A549 (cell line): ENCODE measurements around the gene PRKN. TPM values are rescaled to one million over a fixed set of nuclear protein-coding genes. Genes with fewer than 3 reads are reported as not detected.

Experiments used
- ATAC-seq, 2 experiments: fragments of 200-7000 bp in 1 of 2; fragments of >200 bp in 1 of 2; cut with Nextera tagmentation in 1 of 2; cut with Tn5 transposase in 1 of 2; 3 replicates each; pipeline versions ENCODE4 v1.8.0 to v1.9.1; 2018 to 2020; ENCODE audit warnings: mild to moderate bottlenecking in 1 of 2, moderate library complexity in 1 of 2
- CTCF ChIA-PET: fragments of 300-600 bp; sonication (Branson Sonifier 250); formaldehyde crosslinking; extraction: SDS; loops from one replicate; lab custom pipeline; 2021; ENCODE audit warnings: antibody characterized with exemption, inconsistent platforms; lab: Yijun Ruan, JAX
- POLR2A ChIA-PET: fragments of 350-600 bp; formaldehyde crosslinking; extraction: SDS; loops from one replicate; lab custom pipeline; 2021; ENCODE audit warnings: antibody characterized with exemption, inconsistent platforms; lab: Yijun Ruan, JAX
- DNase-seq, 2 experiments: peaks; one replicate each; pipeline versions ENCODE4 v3.0.0 to v3.0.0-alpha.2; 2011 to 2016; ENCODE audit warnings: low read depth in 1 of 2, low spot score in 1 of 2
- FAIRE-seq: peaks from 2 replicates; lab custom pipeline; 2011; peaks lifted over from hg19 to GRCh38; lab: Jason Lieb, UNC
- H3K27ac ChIP-seq, 2 experiments: fragments of >200 bp; sonication (Bioruptor Twin); formaldehyde crosslinking; 3 replicates each; pipeline ENCODE4 v1.5.1; 2016 to 2017
- H3K4me1 ChIP-seq: fragments of >200 bp; sonication (Bioruptor Twin); formaldehyde crosslinking; 3 replicates; pipeline ENCODE4 v1.6.1; 2016
- H3K4me2 ChIP-seq: fragments of >200 bp; sonication (Bioruptor Twin); formaldehyde crosslinking; 3 replicates; pipeline ENCODE4 v1.6.1; 2016
- H3K4me3 ChIP-seq: fragments of >200 bp; sonication (Bioruptor Twin); formaldehyde crosslinking; 3 replicates; pipeline ENCODE4 v1.5.1; 2016
- H3K9me3 ChIP-seq: fragments of >200 bp; sonication (Bioruptor Twin); formaldehyde crosslinking; 3 replicates; pipeline ENCODE4 v1.6.1; 2016
- CEBPB ChIP-seq, 2 experiments: fragments of >200 bp in 1 of 2; sonication (Bioruptor Twin) in 1 of 2; formaldehyde crosslinking in 1 of 2; IDR thresholded peaks; 2 replicates each; pipeline ENCODE4 v1.6.1; 2012 to 2016
- CHD2 ChIP-seq: fragments of 150-350 bp; IDR thresholded peaks from 2 replicates; pipeline ENCODE4 v1.6.1; 2014; ENCODE audit warnings: low read length; ENCODE audit not compliant: partially characterized antibody
- ESRRA ChIP-seq: fragments of 150-350 bp; IDR thresholded peaks from 2 replicates; pipeline ENCODE4 v1.6.1; 2014; ENCODE audit warnings: mild to moderate bottlenecking, low read length, borderline replicate concordance
- FOSB ChIP-seq: fragments of 250-450 bp; sonication (Bioruptor Pico); IDR thresholded peaks from 2 replicates; pipeline ENCODE4 v1.5.0; 2020; ENCODE audit warnings: mild to moderate bottlenecking, moderate library complexity
- FOSL2 ChIP-seq, 2 experiments: fragments of 450-650 bp in 1 of 2; fragments of >200 bp in 1 of 2; sonication (Bioruptor Twin) in 1 of 2; formaldehyde crosslinking; IDR thresholded peaks; 2 replicates each; pipeline versions ENCODE4 v1.5.0 to v1.6.1; 2016 to 2020; ENCODE audit warnings: mild to moderate bottlenecking in 1 of 2, moderate library complexity in 1 of 2
- FOXS1 ChIP-seq: fragments of 250-450 bp; sonication (Bioruptor Pico); IDR thresholded peaks from 2 replicates; pipeline ENCODE4 v1.5.0; 2020; ENCODE audit warnings: mild to moderate bottlenecking, moderate library complexity
- HDAC2 ChIP-seq: fragments of 200-600 bp; sonication (generic); IDR thresholded peaks from 2 replicates; pipeline ENCODE4 v1.6.1; 2016
- HES2 ChIP-seq: fragments of >200 bp; sonication (Bioruptor Twin); formaldehyde crosslinking; IDR thresholded peaks from 2 replicates; pipeline ENCODE4 v1.6.1; 2016
- HEYL ChIP-seq: fragments of 250-450 bp; sonication (Bioruptor Pico); IDR thresholded peaks from 2 replicates; pipeline ENCODE4 v1.8.0; 2021; ENCODE audit warnings: mild to moderate bottlenecking, moderate library complexity
- HOXA7 ChIP-seq: fragments of 250-450 bp; sonication (Bioruptor Pico); IDR thresholded peaks from 2 replicates; pipeline ENCODE4 v1.5.0; 2020; ENCODE audit warnings: mild to moderate bottlenecking, moderate library complexity
- HOXB13 ChIP-seq: fragments of 250-450 bp; sonication (Bioruptor Pico); IDR thresholded peaks from 2 replicates; pipeline ENCODE4 v1.5.0; 2020; ENCODE audit warnings: low read depth, mild to moderate bottlenecking, moderate library complexity
- HOXB5 ChIP-seq: fragments of 250-450 bp; sonication (Bioruptor Pico); IDR thresholded peaks from 2 replicates; pipeline ENCODE4 v1.5.0; 2020; ENCODE audit warnings: mild to moderate bottlenecking, moderate library complexity
- JUN ChIP-seq, 2 experiments: fragments of >200 bp; sonication (Bioruptor Twin); formaldehyde crosslinking; IDR thresholded peaks; 2 replicates in 1 of 2; 3 replicates in 1 of 2; pipeline ENCODE4 v1.6.1; 2016 to 2017
- JUNB ChIP-seq: fragments of >200 bp; sonication (Bioruptor Twin); formaldehyde crosslinking; IDR thresholded peaks from 2 replicates; pipeline ENCODE4 v1.6.1; 2016
- MAFK ChIP-seq: fragments of 450-650 bp; IDR thresholded peaks from 2 replicates; pipeline ENCODE4 v1.6.1; 2014; ENCODE audit not compliant: partially characterized antibody
- MAX ChIP-seq: IDR thresholded peaks from 2 replicates; pipeline ENCODE4 v1.6.1; 2012
- NFE2L2 ChIP-seq: fragments of 150-350 bp; conservative IDR thresholded peaks from 2 replicates; pipeline ENCODE4 v1.6.1; 2014; ENCODE audit warnings: low read length
- NR3C1 ChIP-seq: fragments of >200 bp; sonication (Bioruptor Twin); formaldehyde crosslinking; IDR thresholded peaks from 3 replicates; pipeline ENCODE4 v1.6.1; 2017
- PBX3 ChIP-seq: IDR thresholded peaks from 2 replicates; pipeline ENCODE4 v1.6.1; 2012
- PHF8 ChIP-seq: fragments of 200-600 bp; sonication (generic); IDR thresholded peaks from 2 replicates; pipeline ENCODE4 v1.6.1; 2016; ENCODE audit warnings: low read depth, mild to moderate bottlenecking, antibody characterized with exemption, moderate library complexity, borderline replicate concordance
- RAD21 ChIP-seq, 2 experiments: fragments of >200 bp in 1 of 2; sonication (Bioruptor Twin) in 1 of 2; formaldehyde crosslinking in 1 of 2; IDR thresholded peaks in 1 of 2; conservative IDR thresholded peaks in 1 of 2; 2 replicates in 1 of 2; 3 replicates in 1 of 2; pipeline ENCODE4 v1.6.1; 2012 to 2018; ENCODE audit warnings: inconsistent platforms in 1 of 2
- RARB ChIP-seq: fragments of 250-450 bp; sonication (Bioruptor Pico); IDR thresholded peaks from 2 replicates; pipeline ENCODE4 v1.8.0; 2021; ENCODE audit warnings: mild to moderate bottlenecking, moderate library complexity
- RCOR1 ChIP-seq: fragments of 150-350 bp; IDR thresholded peaks from 2 replicates; pipeline ENCODE4 v1.6.1; 2014; ENCODE audit warnings: antibody characterized with exemption, low read length, low read depth
- RFX5 ChIP-seq: fragments of 450-650 bp; IDR thresholded peaks from 2 replicates; pipeline ENCODE4 v1.7.1; 2014; ENCODE audit warnings: antibody characterized with exemption, mild to moderate bottlenecking, moderate library complexity
- SMC3 ChIP-seq: fragments of >200 bp; sonication (Bioruptor Twin); formaldehyde crosslinking; IDR thresholded peaks from 3 replicates; pipeline ENCODE4 v1.6.1; 2018; ENCODE audit warnings: inconsistent platforms
- SREBF2 ChIP-seq: fragments of 450-650 bp; IDR thresholded peaks from 2 replicates; pipeline ENCODE4 v1.6.1; 2014; ENCODE audit warnings: mild to moderate bottlenecking, moderate library complexity
- ZSCAN20 ChIP-seq: fragments of 250-450 bp; sonication (Bioruptor Pico); IDR thresholded peaks from 2 replicates; pipeline ENCODE4 v1.8.0; 2022; ENCODE audit warnings: mild to moderate bottlenecking, moderate library complexity
- WGBS: methylation state at CpG from one replicate; pipeline ENCODE4 v1.1.6; 2017; ENCODE audit errors: missing lambda C conversion rate; 5-methylcytosine and 5-hydroxymethylcytosine counted together
- polyA plus RNA-seq, 4 experiments: library from polyadenylated mRNA; depleted of rRNA in 3 of 4; stranded (reverse); fragments of >200 nt; fragmentation: RNase III in 1 of 4; extraction: RNeasy Plus Mini Kit Qiagen cat#74134 plus additional on column Dnase treatment in 1 of 4; gene quantifications; 2 replicates in 3 of 4; 3 replicates in 1 of 4; pipeline ENCODE4 v1.2.3, GENCODE V29; 2011 to 2017
- TF ChIP-seq, protein P1 (sequence below): fragments of 200-600 bp; sonication (generic); IDR thresholded peaks from 2 replicates; pipeline ENCODE4 v1.6.1; 2016; ENCODE audit warnings: antibody characterized with exemption, mild to moderate bottlenecking, moderate library complexity
- TF ChIP-seq, protein P2 (sequence below): fragments of 150-350 bp; IDR thresholded peaks from 2 replicates; pipeline ENCODE4 v1.6.1; 2014; ENCODE audit warnings: low read depth, mild to moderate bottlenecking, low read length

Gene PRKN
- polyA plus RNA-seq, 2 of the 4 experiments (the other 2 are of a cell fraction) = 0.36 to 0.39 TPM

DNA sequence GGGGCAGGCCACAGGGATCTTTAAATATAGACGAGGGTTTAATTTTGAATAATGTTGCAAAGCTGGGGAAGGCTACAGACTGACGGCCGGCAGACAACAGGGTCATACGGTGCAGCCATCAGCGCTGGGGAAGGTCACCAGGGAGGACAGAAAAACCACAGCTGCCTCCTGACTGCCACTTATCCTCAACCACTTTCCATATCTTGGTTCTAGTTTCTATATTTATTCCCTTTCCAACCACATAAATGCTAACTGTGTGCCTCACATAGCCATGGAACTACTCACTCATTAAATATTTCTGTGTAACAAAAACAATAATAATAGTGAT lies 1368.0 kb downstream of the PRKN start:
- H3K4me3 ChIP-seq = no peak overlapping the region
- 12% methylated on average over 5 of the region's 5 CpGs for WGBS
- CTCF ChIA-PET = interaction anchor here (0.8 to 5.0 kb wide), 2 partner anchors 11 to 15 kb away, joined by 3 to 25 read pairs; no protein-coding TSS in a partner anchor

DNA sequence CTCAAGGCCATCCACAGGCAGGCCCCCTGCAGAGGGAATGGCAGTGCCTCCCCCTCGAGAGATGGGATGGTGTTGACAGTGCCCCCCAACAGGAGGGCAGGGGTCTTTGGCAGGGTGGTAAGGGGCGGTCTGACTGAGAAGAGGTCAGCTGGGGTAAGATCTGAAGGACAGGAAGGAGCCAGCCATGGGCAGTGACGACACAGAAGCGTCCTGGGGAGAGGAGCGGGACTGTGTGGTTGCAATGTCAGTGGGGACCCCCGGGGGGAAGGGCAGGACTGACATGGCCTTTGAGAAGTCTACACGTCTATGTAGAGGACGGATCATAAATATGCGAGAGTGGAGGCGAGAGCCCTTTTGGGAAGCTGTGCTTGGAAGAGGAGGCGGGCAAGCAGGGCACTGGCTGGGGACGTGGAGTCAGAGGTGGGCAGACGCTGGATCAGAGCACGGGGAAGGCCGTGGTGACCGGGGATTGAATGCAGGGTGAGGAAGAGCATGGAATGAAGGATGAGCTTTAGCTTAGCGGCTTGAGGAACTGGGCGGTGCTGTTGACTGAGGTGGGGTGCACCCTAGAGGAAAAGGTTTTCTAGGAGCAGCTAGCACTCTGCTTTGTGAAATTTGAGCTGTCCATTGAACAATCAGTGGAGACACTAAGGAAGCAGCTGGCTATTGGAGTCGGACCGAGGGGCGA lies 1371.3 kb downstream of the PRKN start:
- Histone ChIP-seq H3K4me1 (no peaks in the 10 kb centered on the region), H3K9me3 (no peaks in the 10 kb centered on the region), H3K4me2 (no peak overlapping the region), H3K4me3 (no peak overlapping the region), H3K27ac (no peak overlapping the region)
- ATAC-seq = no peak
- 73% methylated on average over 21 of the region's 21 CpGs for WGBS
- FAIRE-seq = no peak
- POLR2A ChIA-PET = no interaction called here
- no peak for DNase-seq
- CTCF ChIA-PET = interaction anchor here (1.1 to 3.0 kb wide), 3 partner anchors 15 to 205 kb away, joined by 3 to 13 read pairs (median 6); no protein-coding TSS in a partner anchor
- TF ChIP-seq RCOR1 (no peak), CEBPB (IDR thresholded peaks at IDR 0.05) (no peak), NR3C1 (no peak), HDAC2 (no peak), MAX (no peak), MAFK (no peak), HEYL (no peak), NFE2L2 (no peak), HOXB5 (CRISPR knock-in tag) (no peak), RARB (CRISPR knock-in tag) (no peak), PHF8 (no peak)

More for the DNA sequence above, 1368.0 kb downstream of the PRKN start:
- DNase-seq (no peak), ATAC-seq (no peak), FAIRE-seq (no peak)
- Histone ChIP-seq H3K9me3 (peaks cover 10% of the 10 kb centered on the region; the same call in 2 of the 3 replicates), H3K27ac (no peak overlapping the region), H3K4me1 (no peaks in the 10 kb centered on the region), H3K4me2 (peak overlapping the region; percentile 68)
- POLR2A ChIA-PET = no interaction called here
- no peak for TF ChIP-seq SMC3
- TF ChIP-seq RFX5 = no peak
- no peak for TF ChIP-seq FOXS1 (CRISPR knock-in tag)
- TF ChIP-seq NFE2L2 = no peak
- TF ChIP-seq HOXB13 (CRISPR knock-in tag) = no peak
- no peak for TF ChIP-seq FOSB
- no peak for TF ChIP-seq SREBF2
- TF ChIP-seq HOXB5 (CRISPR knock-in tag) = no peak
- no peak for TF ChIP-seq HEYL
- no peak for TF ChIP-seq RARB (CRISPR knock-in tag)
- TF ChIP-seq RAD21 (conservative IDR thresholded peaks at IDR 0.05 in 1 of 2, IDR thresholded peaks at IDR 0.05 in 1 of 2) = no peak
- TF ChIP-seq HOXA7 (CRISPR knock-in tag) = no peak
- no peak for TF ChIP-seq HES2

DNA sequence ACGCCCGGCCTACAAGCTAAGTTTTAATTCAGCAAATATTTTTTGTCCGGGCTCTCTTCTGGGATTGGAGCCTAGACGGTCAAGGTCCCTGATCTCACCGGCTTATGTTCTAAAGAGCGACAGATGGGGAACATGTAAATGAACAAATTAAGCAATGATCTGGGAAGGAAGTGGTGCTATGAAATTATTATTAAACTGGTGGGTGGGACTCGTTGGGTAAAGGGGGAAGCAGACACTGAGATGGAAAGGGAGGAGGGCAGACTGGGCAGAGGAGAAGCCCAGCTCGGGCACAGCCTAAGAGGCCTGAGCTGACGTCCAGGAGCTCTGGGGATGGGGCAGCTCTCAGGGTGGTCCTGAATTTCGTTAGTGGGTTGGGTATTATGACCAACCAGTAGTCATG lies 1371.9 kb downstream of the PRKN start:
- no peak overlapping the region for H3K4me2 ChIP-seq
- no peak overlapping the region for H3K27ac ChIP-seq
- no peak overlapping the region for H3K4me3 ChIP-seq
- CTCF ChIA-PET = interaction anchor here (1.1 to 3.0 kb wide), 3 partner anchors 15 to 205 kb away, joined by 3 to 13 read pairs (median 6); no protein-coding TSS in a partner anchor
- no peak for DNase-seq
- ATAC-seq = no peak
- WGBS = 72% methylated on average over 10 of the region's 10 CpGs
- POLR2A ChIA-PET = no interaction called here
- no peaks in the 10 kb centered on the region for H3K4me1 ChIP-seq
- FAIRE-seq = no peak
- no peaks in the 10 kb centered on the region for H3K9me3 ChIP-seq
- no peak for TF ChIP-seq JUN (IDR thresholded peaks at IDR 0.05)
- TF ChIP-seq ZSCAN20 (CRISPR knock-in tag) = no peak
- TF ChIP-seq PBX3 = no peak
- no peak for TF ChIP-seq ESRRA
- TF ChIP-seq HES2 = no peak
- TF ChIP-seq, protein P1, sequence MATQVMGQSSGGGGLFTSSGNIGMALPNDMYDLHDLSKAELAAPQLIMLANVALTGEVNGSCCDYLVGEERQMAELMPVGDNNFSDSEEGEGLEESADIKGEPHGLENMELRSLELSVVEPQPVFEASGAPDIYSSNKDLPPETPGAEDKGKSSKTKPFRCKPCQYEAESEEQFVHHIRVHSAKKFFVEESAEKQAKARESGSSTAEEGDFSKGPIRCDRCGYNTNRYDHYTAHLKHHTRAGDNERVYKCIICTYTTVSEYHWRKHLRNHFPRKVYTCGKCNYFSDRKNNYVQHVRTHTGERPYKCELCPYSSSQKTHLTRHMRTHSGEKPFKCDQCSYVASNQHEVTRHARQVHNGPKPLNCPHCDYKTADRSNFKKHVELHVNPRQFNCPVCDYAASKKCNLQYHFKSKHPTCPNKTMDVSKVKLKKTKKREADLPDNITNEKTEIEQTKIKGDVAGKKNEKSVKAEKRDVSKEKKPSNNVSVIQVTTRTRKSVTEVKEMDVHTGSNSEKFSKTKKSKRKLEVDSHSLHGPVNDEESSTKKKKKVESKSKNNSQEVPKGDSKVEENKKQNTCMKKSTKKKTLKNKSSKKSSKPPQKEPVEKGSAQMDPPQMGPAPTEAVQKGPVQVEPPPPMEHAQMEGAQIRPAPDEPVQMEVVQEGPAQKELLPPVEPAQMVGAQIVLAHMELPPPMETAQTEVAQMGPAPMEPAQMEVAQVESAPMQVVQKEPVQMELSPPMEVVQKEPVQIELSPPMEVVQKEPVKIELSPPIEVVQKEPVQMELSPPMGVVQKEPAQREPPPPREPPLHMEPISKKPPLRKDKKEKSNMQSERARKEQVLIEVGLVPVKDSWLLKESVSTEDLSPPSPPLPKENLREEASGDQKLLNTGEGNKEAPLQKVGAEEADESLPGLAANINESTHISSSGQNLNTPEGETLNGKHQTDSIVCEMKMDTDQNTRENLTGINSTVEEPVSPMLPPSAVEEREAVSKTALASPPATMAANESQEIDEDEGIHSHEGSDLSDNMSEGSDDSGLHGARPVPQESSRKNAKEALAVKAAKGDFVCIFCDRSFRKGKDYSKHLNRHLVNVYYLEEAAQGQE = no peak
- TF ChIP-seq FOSL2 (IDR thresholded peaks at IDR 0.05) = no peak
- no peak for TF ChIP-seq FOSL2 (CRISPR knock-in tag; IDR thresholded peaks at IDR 0.05)
- no peak for TF ChIP-seq CHD2
- TF ChIP-seq, protein P2, sequence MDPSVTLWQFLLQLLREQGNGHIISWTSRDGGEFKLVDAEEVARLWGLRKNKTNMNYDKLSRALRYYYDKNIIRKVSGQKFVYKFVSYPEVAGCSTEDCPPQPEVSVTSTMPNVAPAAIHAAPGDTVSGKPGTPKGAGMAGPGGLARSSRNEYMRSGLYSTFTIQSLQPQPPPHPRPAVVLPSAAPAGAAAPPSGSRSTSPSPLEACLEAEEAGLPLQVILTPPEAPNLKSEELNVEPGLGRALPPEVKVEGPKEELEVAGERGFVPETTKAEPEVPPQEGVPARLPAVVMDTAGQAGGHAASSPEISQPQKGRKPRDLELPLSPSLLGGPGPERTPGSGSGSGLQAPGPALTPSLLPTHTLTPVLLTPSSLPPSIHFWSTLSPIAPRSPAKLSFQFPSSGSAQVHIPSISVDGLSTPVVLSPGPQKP = no peak
- TF ChIP-seq JUNB = no peak
